Measurements from ENCODE around the gene TOP1. TPM values are rescaled to one million over a fixed set of nuclear protein-coding genes. Genes with fewer than 3 reads are reported as not detected.
A peak's percentile ranks its signal among the peaks of the same experiment; 100 is the strongest.

Gene TOP1
- polyA plus RNA-seq, 4 donors = 107 to 115 (median 111) TPM

GRCh38 chr20:41054070-41054846 lies 25.6 kb downstream of the TOP1 start:
- DNase-seq (ENCODE audit: low read depth in 4 of 4, low spot score in 2 of 4) = no peak

- DNase-seq (ENCODE audit: low read depth in 4 of 4, low spot score in 2 of 4) = no peak
Measured at GRCh38 chr20:41054847-41055230, 26.2 kb downstream of the TOP1 start.

GRCh38 chr20:41055679-41056078 lies 27.1 kb downstream of the TOP1 start:
- no peak for DNase-seq (ENCODE audit: low read depth in 4 of 4, low spot score in 2 of 4)

- no peak for DNase-seq (ENCODE audit: low read depth in 4 of 4, low spot score in 2 of 4)
Measured at GRCh38 chr20:41057999-41058673, 29.5 kb downstream of the TOP1 start.

GRCh38 chr20:41058674-41059635 lies 30.3 kb downstream of the TOP1 start:
- DNase-seq (ENCODE audit: low read depth in 4 of 4, low spot score in 2 of 4) = no peak

GRCh38 chr20:41061155-41061554 lies 32.5 kb downstream of the TOP1 start:
- no peak for DNase-seq (ENCODE audit: low read depth in 4 of 4, low spot score in 2 of 4)

- DNase-seq (ENCODE audit: low read depth in 4 of 4, low spot score in 2 of 4) = no peak
Measured at GRCh38 chr20:41063442-41063841, 34.8 kb downstream of the TOP1 start.

- no peak for DNase-seq (ENCODE audit: low read depth in 4 of 4, low spot score in 2 of 4)
Measured at GRCh38 chr20:41064377-41064776, 35.8 kb downstream of the TOP1 start.

GRCh38 chr20:41065716-41066115 lies 37.1 kb downstream of the TOP1 start:
- DNase-seq (ENCODE audit: low read depth in 4 of 4, low spot score in 2 of 4) = no peak

- DNase-seq (ENCODE audit: low read depth in 4 of 4, low spot score in 2 of 4) = no peak
Measured at GRCh38 chr20:41068806-41069205, 40.2 kb downstream of the TOP1 start.

- DNase-seq (ENCODE audit: low read depth in 4 of 4, low spot score in 2 of 4) = no peak
Measured at GRCh38 chr20:41072190-41072863, 43.7 kb downstream of the TOP1 start.

GRCh38 chr20:41072915-41073314 lies 44.3 kb downstream of the TOP1 start:
- DNase-seq (ENCODE audit: low read depth in 4 of 4, low spot score in 2 of 4) = no peak

- no peak for DNase-seq (ENCODE audit: low read depth in 4 of 4, low spot score in 2 of 4)
Measured at GRCh38 chr20:41074441-41074840, 45.8 kb downstream of the TOP1 start.

GRCh38 chr20:41076776-41077175 lies 48.2 kb downstream of the TOP1 start:
- DNase-seq (ENCODE audit: low read depth in 4 of 4, low spot score in 2 of 4) = no peak

GRCh38 chr20:41078329-41078728 lies 49.7 kb downstream of the TOP1 start:
- DNase-seq (ENCODE audit: low read depth in 4 of 4, low spot score in 2 of 4) = peak in 1 of 4 donors; percentile 55

GRCh38 chr20:41079066-41079465 lies 50.4 kb downstream of the TOP1 start:
- no peak for DNase-seq (ENCODE audit: low read depth in 4 of 4, low spot score in 2 of 4)

- DNase-seq (ENCODE audit: low read depth in 4 of 4, low spot score in 2 of 4) = no peak
Measured at GRCh38 chr20:41080866-41081265, 52.2 kb downstream of the TOP1 start.

GRCh38 chr20:41081276-41081814 lies 52.7 kb downstream of the TOP1 start:
- no peak for DNase-seq (ENCODE audit: low read depth in 4 of 4, low spot score in 2 of 4)

GRCh38 chr20:41082306-41082705 lies 53.7 kb downstream of the TOP1 start:
- no peak for DNase-seq (ENCODE audit: low read depth in 4 of 4, low spot score in 2 of 4)

GRCh38 chr20:41085606-41086005 lies 57.0 kb downstream of the TOP1 start:
- DNase-seq (ENCODE audit: low read depth in 4 of 4, low spot score in 2 of 4) = no peak
